Fibroblast of lung (primary cell): ENCODE data around the gene TES. TPM values are rescaled to one million over a fixed set of nuclear protein-coding genes. Genes with fewer than 3 reads are reported as not detected.

ENCODE experiments used
- DNase-seq, 2 donors: peaks; one replicate each; pipeline versions ENCODE4 v3.0.0 to v3.0.0-alpha.2; 2010; ENCODE audit warnings: low read depth in 2 of 2
- H2AFZ ChIP-seq: 2 replicates; pipeline ENCODE4 v1.5.1; 2012; ENCODE audit warnings: low read length, control low read depth, inconsistent platforms
- H3K27ac ChIP-seq: 2 replicates; pipeline ENCODE4 v1.5.1; 2011; ENCODE audit warnings: low read length, control low read depth; ENCODE audit not compliant: insufficient read depth
- H3K27me3 ChIP-seq: 2 replicates; pipeline ENCODE4 v1.5.1; 2011; ENCODE audit warnings: mild to moderate bottlenecking, low read length; ENCODE audit not compliant: control insufficient read depth, insufficient read depth
- H3K36me3 ChIP-seq: 2 replicates; pipeline ENCODE4 v1.5.1; 2011; ENCODE audit warnings: low read length; ENCODE audit not compliant: control insufficient read depth, insufficient read depth
- H3K4me1 ChIP-seq: 2 replicates; pipeline ENCODE4 v1.5.1; 2011; ENCODE audit warnings: low read length; ENCODE audit not compliant: control insufficient read depth, insufficient read depth; ENCODE audit errors: extremely low read depth
- H3K4me2 ChIP-seq: 2 replicates; pipeline ENCODE4 v1.5.1; 2011; ENCODE audit warnings: low read length, control low read depth; ENCODE audit not compliant: insufficient read depth; ENCODE audit errors: extremely low read depth
- H3K4me3 ChIP-seq, 4 experiments: fragments of 200-600 bp in 1 of 4; sonication (generic) in 1 of 4; replicated peaks in 1 of 4; 2 replicates each; pipeline ENCODE4 v1.5.1; 2011 to 2016; ENCODE audit warnings: low read length in 4 of 4, low read depth in 3 of 4, mild to moderate bottlenecking in 3 of 4, control low read depth in 2 of 4, inconsistent platforms in 1 of 4, mixed read lengths in 1 of 4; ENCODE audit not compliant: insufficient read depth in 1 of 4; ENCODE audit errors: control extremely low read depth in 1 of 4
- H3K79me2 ChIP-seq: 2 replicates; pipeline ENCODE4 v1.5.1; 2012; ENCODE audit warnings: mild to moderate bottlenecking, low read length, inconsistent platforms; ENCODE audit not compliant: control insufficient read depth, insufficient read depth
- H3K9ac ChIP-seq: 2 replicates; pipeline ENCODE4 v1.5.1; 2011; ENCODE audit warnings: mild to moderate bottlenecking, low read length, control low read depth; ENCODE audit not compliant: insufficient read depth
- H3K9me3 ChIP-seq: 2 replicates; pipeline ENCODE4 v1.5.1; 2012; ENCODE audit warnings: low read depth, low read length; ENCODE audit not compliant: control insufficient read depth, insufficient read depth
- H4K20me1 ChIP-seq: 2 replicates; pipeline ENCODE4 v1.5.1; 2011; ENCODE audit warnings: low read length; ENCODE audit not compliant: control insufficient read depth, insufficient read depth; ENCODE audit errors: extremely low read depth
- EZH2 ChIP-seq: IDR thresholded peaks from 2 replicates; pipeline ENCODE4 v1.5.1; 2012; ENCODE audit warnings: low read length, control low read depth, mild to moderate bottlenecking; ENCODE audit errors: missing control alignments
- polyA plus RNA-seq, 2 donors: library from polyadenylated mRNA; depleted of rRNA in 1 of 2; stranded (reverse) in 1 of 2; unstranded in 1 of 2; fragments of >200 nt; gene quantifications; 2 replicates each; pipeline ENCODE4 v1.2.1, GENCODE V29; 2011 to 2012; ENCODE audit warnings: missing spikeins in 1 of 2
- total RNA-seq: library from RNA; depleted of rRNA; stranded (reverse); fragments of >200 nt; gene quantifications from 2 replicates; pipeline ENCODE4 v1.2.1, GENCODE V29; 2014
- TF ChIP-seq, protein P1 (sequence below), 2 donors: IDR thresholded peaks in 1 of 2; conservative IDR thresholded peaks in 1 of 2; 1 replicate in 1 of 2; 2 replicates in 1 of 2; pipeline ENCODE4 v1.5.1; 2011 to 2012; ENCODE audit warnings: low read length in 2 of 2, control low read depth in 1 of 2, inconsistent platforms in 1 of 2, low read depth in 1 of 2, mild to moderate bottlenecking in 1 of 2

Gene TES
- total and polyA plus RNA-seq, 2 donors (not counting 1 experiment from before 2014, with no cell fraction given) = 17.7 to 64.1 TPM

DNA sequence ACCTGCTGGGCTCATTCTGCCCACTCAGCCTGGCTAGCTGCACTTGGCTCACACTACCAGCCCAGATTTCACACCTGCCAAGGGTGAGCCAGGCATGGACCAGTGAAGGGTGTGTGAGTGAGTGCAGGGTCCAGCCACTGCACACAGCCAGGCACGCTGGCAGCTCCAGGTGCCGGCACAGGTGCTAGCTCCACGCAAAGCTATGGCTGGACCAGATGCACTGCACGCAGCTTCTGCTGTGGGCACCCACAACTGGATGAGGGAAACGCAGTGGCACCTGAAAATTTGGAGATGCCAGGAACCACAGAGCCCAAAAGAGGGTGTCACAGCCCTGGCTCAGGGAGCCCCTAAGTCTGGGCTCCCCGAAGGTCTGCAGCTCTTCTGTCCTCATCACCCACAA is 24.9 kb upstream of the TES start:
- H3K27me3 ChIP-seq = no peaks in the 10 kb centered on the region
- no peak overlapping the region for H3K9ac ChIP-seq
- H3K4me1 ChIP-seq = no peaks in the 10 kb centered on the region
- no peak overlapping the region for H3K4me2 ChIP-seq
- no peak for DNase-seq
- H3K36me3 ChIP-seq = no peaks in the 10 kb centered on the region
- H2AFZ ChIP-seq = no peak overlapping the region
- H3K79me2 ChIP-seq = no peaks in the 10 kb centered on the region
- TF ChIP-seq EZH2 = no peak
- TF ChIP-seq, protein P1, sequence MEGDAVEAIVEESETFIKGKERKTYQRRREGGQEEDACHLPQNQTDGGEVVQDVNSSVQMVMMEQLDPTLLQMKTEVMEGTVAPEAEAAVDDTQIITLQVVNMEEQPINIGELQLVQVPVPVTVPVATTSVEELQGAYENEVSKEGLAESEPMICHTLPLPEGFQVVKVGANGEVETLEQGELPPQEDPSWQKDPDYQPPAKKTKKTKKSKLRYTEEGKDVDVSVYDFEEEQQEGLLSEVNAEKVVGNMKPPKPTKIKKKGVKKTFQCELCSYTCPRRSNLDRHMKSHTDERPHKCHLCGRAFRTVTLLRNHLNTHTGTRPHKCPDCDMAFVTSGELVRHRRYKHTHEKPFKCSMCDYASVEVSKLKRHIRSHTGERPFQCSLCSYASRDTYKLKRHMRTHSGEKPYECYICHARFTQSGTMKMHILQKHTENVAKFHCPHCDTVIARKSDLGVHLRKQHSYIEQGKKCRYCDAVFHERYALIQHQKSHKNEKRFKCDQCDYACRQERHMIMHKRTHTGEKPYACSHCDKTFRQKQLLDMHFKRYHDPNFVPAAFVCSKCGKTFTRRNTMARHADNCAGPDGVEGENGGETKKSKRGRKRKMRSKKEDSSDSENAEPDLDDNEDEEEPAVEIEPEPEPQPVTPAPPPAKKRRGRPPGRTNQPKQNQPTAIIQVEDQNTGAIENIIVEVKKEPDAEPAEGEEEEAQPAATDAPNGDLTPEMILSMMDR (conservative IDR thresholded peaks at IDR 0.05 in 1 of 2, IDR thresholded peaks at IDR 0.05 in 1 of 2; ENCODE audit: low read depth in 1 of 2, low read length in 2 of 2) = no peak
- H3K9me3 ChIP-seq = no peaks in the 10 kb centered on the region
- H4K20me1 ChIP-seq = no peaks in the 10 kb centered on the region
- no peak overlapping the region for H3K4me3 ChIP-seq
- no peak overlapping the region for H3K27ac ChIP-seq

DNA sequence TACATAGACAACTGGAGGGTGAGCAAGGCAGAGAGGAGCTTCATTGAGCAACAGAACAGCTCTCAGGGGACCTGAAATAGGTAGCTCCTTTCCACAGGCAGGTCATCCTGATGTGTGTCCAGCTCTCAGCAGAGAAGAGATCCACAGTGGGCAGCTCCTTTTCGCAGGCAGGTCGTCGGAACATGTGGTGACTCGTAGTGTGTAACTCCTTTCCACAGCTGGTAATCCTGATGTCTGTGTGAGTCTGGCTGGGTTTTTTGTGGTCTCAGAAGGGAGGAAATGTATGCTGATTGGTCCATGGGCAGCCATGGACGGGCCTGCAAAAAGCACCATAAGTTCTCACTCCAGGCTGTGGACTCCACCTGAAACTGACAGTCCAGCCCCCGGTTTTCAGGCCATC is 24.4 kb upstream of the TES start:
- Histone ChIP-seq H3K27ac (no peak overlapping the region), H3K36me3 (no peaks in the 10 kb centered on the region), H3K4me2 (no peak overlapping the region), H3K9me3 (no peaks in the 10 kb centered on the region), H3K27me3 (no peaks in the 10 kb centered on the region), H4K20me1 (no peaks in the 10 kb centered on the region), H3K4me1 (no peaks in the 10 kb centered on the region), H2AFZ (no peak overlapping the region), H3K4me3 (no peak overlapping the region), H3K79me2 (no peaks in the 10 kb centered on the region), H3K9ac (no peak overlapping the region)
- TF ChIP-seq, protein P1 (conservative IDR thresholded peaks at IDR 0.05 in 1 of 2, IDR thresholded peaks at IDR 0.05 in 1 of 2; ENCODE audit: low read depth in 1 of 2, low read length in 2 of 2) = no peak
- TF ChIP-seq EZH2 = no peak
- DNase-seq = peak in 1 of 2 donors; percentile 43

- no peak for DNase-seq
- Histone ChIP-seq H3K36me3 (no peaks in the 10 kb centered on the region), H3K4me1 (no peaks in the 10 kb centered on the region), H3K27me3 (no peaks in the 10 kb centered on the region), H3K4me2 (no peak overlapping the region), H2AFZ (no peak overlapping the region), H3K27ac (no peak overlapping the region), H3K9me3 (no peaks in the 10 kb centered on the region), H3K79me2 (no peaks in the 10 kb centered on the region), H3K4me3 (no peak overlapping the region), H4K20me1 (no peaks in the 10 kb centered on the region), H3K9ac (no peak overlapping the region)
- TF ChIP-seq EZH2 = no peak
- TF ChIP-seq, protein P1 (conservative IDR thresholded peaks at IDR 0.05 in 1 of 2, IDR thresholded peaks at IDR 0.05 in 1 of 2; ENCODE audit: low read depth in 1 of 2, low read length in 2 of 2) = no peak
Measured at GRCh38 chr7:116187400-116187799, 22.9 kb upstream of the TES start.
